T-cell (primary cell): ENCODE results near the gene ZDHHC8. TPM values are rescaled to one million over a fixed set of nuclear protein-coding genes. Genes with fewer than 3 reads are reported as not detected.
A peak's percentile ranks its signal among the peaks of the same experiment; 100 is the strongest.

Experiments
- ATAC-seq, 4 experiments: fragments of 200-7000 bp in 3 of 4; fragments of 150-1000 bp in 1 of 4; cut with Tn5 transposase; replicated peaks in 1 of 4; 1 replicate in 3 of 4; 2 replicates in 1 of 4; pipeline ENCODE4 v1.10.0; 2021; ENCODE audit warnings: moderate library complexity in 3 of 4, mild to moderate bottlenecking in 2 of 4, moderate number of reproducible peaks in 1 of 4
- CTCF ChIA-PET, 2 donors: fragments of 300-600 bp; sonication (Branson Sonifier 250); formaldehyde crosslinking; loops; one replicate each; lab custom pipeline; 2022; ENCODE audit warnings: antibody characterized with exemption in 2 of 2; lab: Charles Lee
- POLR2A ChIA-PET, 2 donors: fragments of 300-600 bp; sonication (Branson Sonifier 250); formaldehyde crosslinking; loops; one replicate each; lab custom pipeline; 2022; ENCODE audit warnings: antibody characterized with exemption in 2 of 2; lab: Charles Lee
- DNase-seq, 35 experiments: peaks; one replicate each; pipeline versions ENCODE4 v3.0.0 to v3.0.0-alpha.2; 2013 to 2023
- H3K27ac ChIP-seq: one replicate; pipeline ENCODE4 v1.5.1; 2013; ENCODE audit warnings: low read length
- H3K27me3 ChIP-seq, 2 experiments: replicated peaks in 1 of 2; 1 replicate in 1 of 2; 2 replicates in 1 of 2; pipeline versions ENCODE4 v1.6.1 to v1.7.0; 2013; ENCODE audit warnings: low read length in 1 of 2, mixed read lengths in 1 of 2; ENCODE audit not compliant: control insufficient read depth in 2 of 2, insufficient read depth in 2 of 2; ENCODE audit errors: extremely low read depth in 1 of 2
- H3K36me3 ChIP-seq, 2 donors: 1 replicate in 1 of 2; 2 replicates in 1 of 2; pipeline versions ENCODE4 v1.6.1 to v1.7.0; 2013; ENCODE audit warnings: low read length in 1 of 2; ENCODE audit not compliant: control insufficient read depth in 2 of 2, insufficient read depth in 1 of 2; ENCODE audit errors: extremely low read depth in 1 of 2
- H3K4me1 ChIP-seq, 2 experiments: 1 replicate in 1 of 2; 2 replicates in 1 of 2; pipeline versions ENCODE4 v1.6.1 to v1.7.0; 2013; ENCODE audit warnings: low read length in 2 of 2, mixed read lengths in 1 of 2; ENCODE audit not compliant: insufficient read depth in 2 of 2, control insufficient read depth in 1 of 2; ENCODE audit errors: extremely low read depth in 1 of 2
- H3K4me3 ChIP-seq, 2 donors: 1 replicate in 1 of 2; 2 replicates in 1 of 2; pipeline versions ENCODE4 v1.5.1 to v1.7.0; 2013; ENCODE audit warnings: mild to moderate bottlenecking in 2 of 2, low read length in 1 of 2, moderate library complexity in 1 of 2; ENCODE audit not compliant: control insufficient read depth in 1 of 2; ENCODE audit errors: extremely low read depth in 1 of 2
- H3K9me3 ChIP-seq: 2 replicates; pipeline ENCODE4 v1.7.0; 2013
- H3K27ac Mint-ChIP-seq, 2 donors: one replicate each; pipeline ENCODE4 v1.8.0; 2020 to 2021; ENCODE audit warnings: mild to moderate bottlenecking in 2 of 2, mixed read lengths in 2 of 2
- H3K27me3 Mint-ChIP-seq, 2 donors: one replicate each; pipeline ENCODE4 v1.8.0; 2021 to 2022; ENCODE audit warnings: mixed read lengths in 2 of 2
- H3K36me3 Mint-ChIP-seq: one replicate; pipeline ENCODE4 v1.8.0; 2021; ENCODE audit warnings: mixed read lengths
- H3K4me1 Mint-ChIP-seq, 3 donors: one replicate each; pipeline ENCODE4 v1.8.0; 2020 to 2022; ENCODE audit warnings: mixed read lengths in 3 of 3, mild to moderate bottlenecking in 1 of 3
- H3K4me3 Mint-ChIP-seq, 3 donors: one replicate each; pipeline ENCODE4 v1.8.0; 2020 to 2022; ENCODE audit warnings: mild to moderate bottlenecking in 3 of 3, mixed read lengths in 3 of 3, moderate library complexity in 3 of 3
- H3K9me3 Mint-ChIP-seq, 3 donors: one replicate each; pipeline ENCODE4 v1.8.0; 2020 to 2022; ENCODE audit warnings: mixed read lengths in 3 of 3
- WGBS: methylation state at CpG from one replicate; pipeline ENCODE4 v1.1.5; 2013; ENCODE audit warnings: missing lambda C conversion rate; ENCODE audit not compliant: insufficient coverage; 5-methylcytosine and 5-hydroxymethylcytosine counted together
- total RNA-seq, 35 experiments: library from RNA in 6 of 35; stranded (reverse) in 6 of 35; fragments of 120-200 nt in 1 of 35; gene quantifications; one replicate each; pipeline versions ENCODE4 v1.2.1 to v1.2.4 and lab custom pipeline; 2013 to 2026

Gene ZDHHC8
- total RNA-seq, 5 donors from 2014 or later (not counting 1 experiment from before 2014, with no cell fraction given), result 68.4 to 102 (median 92.1) TPM

- Mint-ChIP-seq H3K27ac (no peak overlapping the region), H3K9me3 (no peaks in the 10 kb centered on the region), H3K4me3 (peak overlapping the region; percentile 72 to 77 (median 74)), H3K27me3 (no peaks in the 10 kb centered on the region), H3K4me1 (peaks cover 24 to 45% (median 42%) of the 10 kb centered on the region in 3 donors), H3K36me3 (peaks cover 4% of the 10 kb centered on the region)
- Histone ChIP-seq H3K27me3 (no peaks in the 10 kb centered on the region), H3K4me3 (peak overlapping the region; percentile 61 to 64), H3K9me3 (no peaks in the 10 kb centered on the region), H3K36me3 (peaks cover 3 to 5% of the 10 kb centered on the region in 2 donors), H3K27ac (no peak overlapping the region), H3K4me1 (peaks cover 9 to 66% of the 10 kb centered on the region in 2 experiments)
- ChIA-PET POLR2A (no interaction called here), CTCF (no interaction called here)
- ATAC-seq (peak in 2 of 4 experiments; percentile 2 to 6), DNase-seq (peak in 7 of 35 experiments; percentile 12 to 27 (median 20))
- under 1% methylated on average over 72 of the region's 72 CpGs for WGBS
Measured at GRCh38 chr22:20131859-20132685, 468 bp downstream of the ZDHHC8 start.

GRCh38 chr22:20132686-20133246 lies 1.2 kb downstream of the ZDHHC8 start:
- DNase-seq, result no peak
- H3K9me3 Mint-ChIP-seq, result no peaks in the 10 kb centered on the region
- H3K4me1 Mint-ChIP-seq, result peaks cover 29 to 48% (median 47%) of the 10 kb centered on the region in 3 donors
- H3K27me3 Mint-ChIP-seq, result no peaks in the 10 kb centered on the region
- Histone ChIP-seq H3K36me3 (no peaks in the 10 kb centered on the region), H3K9me3 (no peaks in the 10 kb centered on the region), H3K4me1 (peaks cover 9 to 72% of the 10 kb centered on the region in 2 experiments), H3K27ac (no peak overlapping the region), H3K27me3 (no peaks in the 10 kb centered on the region), H3K4me3 (peak overlapping the region; percentile 61 to 64)
- no peaks in the 10 kb centered on the region for H3K36me3 Mint-ChIP-seq
- H3K4me3 Mint-ChIP-seq, result peak overlapping the region; percentile 72 to 77 (median 74)
- 87% methylated on average over 13 of the region's 16 CpGs for WGBS
- H3K27ac Mint-ChIP-seq, result peak overlapping the region in 1 of 2 donors; percentile 61
- ChIA-PET CTCF (no interaction called here), POLR2A (no interaction called here)
- no peak for ATAC-seq

GRCh38 chr22:20133930-20134549 lies 2.4 kb downstream of the ZDHHC8 start:
- H3K9me3 Mint-ChIP-seq, result no peaks in the 10 kb centered on the region
- WGBS, result 92% methylated on average over 12 of the region's 12 CpGs
- DNase-seq (no peak), ATAC-seq (no peak)
- H3K27ac Mint-ChIP-seq, result peak overlapping the region in 1 of 2 donors; percentile 77
- no peaks in the 10 kb centered on the region for H3K27me3 Mint-ChIP-seq
- Histone ChIP-seq H3K27me3 (no peaks in the 10 kb centered on the region), H3K36me3 (no peaks in the 10 kb centered on the region), H3K9me3 (no peaks in the 10 kb centered on the region), H3K4me1 (peaks cover 9 to 75% of the 10 kb centered on the region in 2 experiments), H3K27ac (no peak overlapping the region), H3K4me3 (no peak overlapping the region)
- H3K36me3 Mint-ChIP-seq, result no peaks in the 10 kb centered on the region
- CTCF ChIA-PET, result no interaction called here
- H3K4me3 Mint-ChIP-seq, result peak overlapping the region; percentile 72 to 77 (median 74)
- peaks cover 30 to 54% (median 49%) of the 10 kb centered on the region in 3 donors for H3K4me1 Mint-ChIP-seq
- POLR2A ChIA-PET, result no interaction called here

- 76% methylated on average over 4 of the region's 4 CpGs for WGBS
- no peak overlapping the region for H3K27ac Mint-ChIP-seq
- H3K4me1 Mint-ChIP-seq, result peaks cover 30 to 47% (median 41%) of the 10 kb centered on the region in 3 donors
- Histone ChIP-seq H3K36me3 (peaks cover 0 to 7% of the 10 kb centered on the region in 2 donors), H3K27me3 (no peaks in the 10 kb centered on the region), H3K4me3 (no peak overlapping the region), H3K27ac (no peak overlapping the region), H3K9me3 (no peaks in the 10 kb centered on the region), H3K4me1 (peaks cover 6 to 65% of the 10 kb centered on the region in 2 experiments)
- no peaks in the 10 kb centered on the region for H3K9me3 Mint-ChIP-seq
- H3K36me3 Mint-ChIP-seq, result no peaks in the 10 kb centered on the region
- no peak for DNase-seq
- ChIA-PET CTCF (no interaction called here), POLR2A (no interaction called here)
- H3K4me3 Mint-ChIP-seq, result peak overlapping the region in 1 of 3 donors; percentile 24
- ATAC-seq, result no peak
- no peaks in the 10 kb centered on the region for H3K27me3 Mint-ChIP-seq
Measured at GRCh38 chr22:20135265-20135664, 3.7 kb downstream of the ZDHHC8 start.

- CTCF ChIA-PET, result no interaction called here
- 91% methylated on average over 12 of the region's 25 CpGs for WGBS
- Histone ChIP-seq H3K4me3 (no peak overlapping the region), H3K4me1 (peaks cover 4 to 58% of the 10 kb centered on the region in 2 experiments), H3K27me3 (no peaks in the 10 kb centered on the region), H3K27ac (no peak overlapping the region), H3K36me3 (peaks cover 0 to 9% of the 10 kb centered on the region in 2 donors), H3K9me3 (no peaks in the 10 kb centered on the region)
- Mint-ChIP-seq H3K27me3 (no peaks in the 10 kb centered on the region), H3K4me3 (no peak overlapping the region), H3K27ac (no peak overlapping the region), H3K9me3 (no peaks in the 10 kb centered on the region), H3K4me1 (peaks cover 30 to 46% (median 41%) of the 10 kb centered on the region in 3 donors), H3K36me3 (no peaks in the 10 kb centered on the region)
- ATAC-seq, result no peak
- DNase-seq, result no peak
- POLR2A ChIA-PET, result no interaction called here
Measured at GRCh38 chr22:20135806-20136602, 4.4 kb downstream of the ZDHHC8 start.

GRCh38 chr22:20136603-20136873 lies 4.9 kb downstream of the ZDHHC8 start:
- no peaks in the 10 kb centered on the region for H3K36me3 Mint-ChIP-seq

More at GRCh38 chr22:20136603-20136873, 4.9 kb downstream of the ZDHHC8 start:
- no peak overlapping the region for H3K27ac ChIP-seq
- no peak overlapping the region for H3K4me3 ChIP-seq
- no peak for ATAC-seq
- peaks cover 4 to 58% of the 10 kb centered on the region in 2 experiments for H3K4me1 ChIP-seq
- no peaks in the 10 kb centered on the region for H3K9me3 ChIP-seq
- no peak overlapping the region for H3K4me3 Mint-ChIP-seq
- POLR2A ChIA-PET, result no interaction called here
- CTCF ChIA-PET, result no interaction called here
- no peaks in the 10 kb centered on the region for H3K27me3 Mint-ChIP-seq
- H3K27ac Mint-ChIP-seq, result no peak overlapping the region
- no peaks in the 10 kb centered on the region for H3K27me3 ChIP-seq
- no peaks in the 10 kb centered on the region for H3K9me3 Mint-ChIP-seq
- peaks cover 30 to 46% (median 41%) of the 10 kb centered on the region in 3 donors for H3K4me1 Mint-ChIP-seq
- 92% methylated on average over 5 of the region's 5 CpGs for WGBS
- no peak for DNase-seq
- H3K36me3 ChIP-seq, result peaks cover 1 to 9% of the 10 kb centered on the region in 2 donors
